HEK293 (cell line): ENCODE results near the gene PRKCZ.
A peak's percentile ranks its signal among the peaks of the same experiment; 100 is the strongest.

Source experiments
- CTCF ChIA-PET: fragments of 350-600 bp; formaldehyde crosslinking; extraction: SDS; loops from one replicate; lab custom pipeline; 2021; ENCODE audit warnings: antibody characterized with exemption; lab: Yijun Ruan, JAX
- POLR2A ChIA-PET: fragments of 300-600 bp; formaldehyde crosslinking; extraction: SDS; loops from one replicate; lab custom pipeline; 2020; ENCODE audit warnings: antibody characterized with exemption, inconsistent platforms; lab: Yijun Ruan, JAX
- H3K27ac ChIP-seq: fragments of 200-500 bp; sonication (Bioruptor generic); 2 replicates; pipeline ENCODE4 v1.5.1; 2014; ENCODE audit warnings: low read depth, low read length, control low read depth, inconsistent platforms; ENCODE audit errors: extremely low read depth
- H3K36me3 ChIP-seq, 2 experiments: fragments of 200-500 bp in 1 of 2; sonication (Bioruptor generic) in 1 of 2; 1 replicate in 1 of 2; 2 replicates in 1 of 2; pipeline ENCODE4 v1.5.1; 2014 to 2017; ENCODE audit warnings: inconsistent platforms in 2 of 2, low read length in 2 of 2; ENCODE audit not compliant: control insufficient read depth in 2 of 2, insufficient read depth in 1 of 2
- H3K4me1 ChIP-seq: fragments of 200-500 bp; sonication (Bioruptor generic); 2 replicates; pipeline ENCODE4 v1.5.1; 2014; ENCODE audit warnings: mild to moderate bottlenecking, low read length, inconsistent platforms; ENCODE audit not compliant: control insufficient read depth, insufficient read depth
- H3K4me3 ChIP-seq: 2 replicates; pipeline ENCODE4 v1.5.1; 2011; ENCODE audit warnings: low read depth, mild to moderate bottlenecking, control low read depth, low read length, moderate library complexity
- H3K9me3 ChIP-seq: fragments of 200-500 bp; sonication (Bioruptor generic); 2 replicates; pipeline ENCODE4 v1.5.1; 2014; ENCODE audit warnings: low read depth, low read length, inconsistent platforms; ENCODE audit not compliant: control insufficient read depth, insufficient read depth
- EGR2 ChIP-seq: fragments of 450-650 bp; formaldehyde crosslinking; IDR thresholded peaks from 2 replicates; pipeline ENCODE4 v1.5.1; 2016; ENCODE audit warnings: low read depth, missing biosample characterization, missing genetic modification characterization
- GLIS1 ChIP-seq: fragments of 450-650 bp; formaldehyde crosslinking; IDR thresholded peaks from 2 replicates; pipeline ENCODE4 v1.5.1; 2016; ENCODE audit warnings: missing biosample characterization, missing genetic modification characterization
- GLIS2 ChIP-seq: fragments of 450-650 bp; formaldehyde crosslinking; IDR thresholded peaks from 2 replicates; pipeline ENCODE4 v1.5.1; 2016; ENCODE audit warnings: missing biosample characterization, missing genetic modification characterization
- KLF8 ChIP-seq: fragments of 450-650 bp; formaldehyde crosslinking; IDR thresholded peaks from 2 replicates; pipeline ENCODE4 v1.5.1; 2016; ENCODE audit warnings: missing biosample characterization, missing genetic modification characterization
- KLF9 ChIP-seq: fragments of 450-650 bp; formaldehyde crosslinking; IDR thresholded peaks from 2 replicates; pipeline ENCODE4 v1.5.1; 2016; ENCODE audit warnings: missing biosample characterization, missing genetic modification characterization, low read depth
- SP2 ChIP-seq: fragments of 450-650 bp; formaldehyde crosslinking; IDR thresholded peaks from 2 replicates; pipeline ENCODE4 v1.5.1; 2016; ENCODE audit warnings: missing biosample characterization, missing genetic modification characterization
- ZIC2 ChIP-seq: fragments of 450-650 bp; formaldehyde crosslinking; IDR thresholded peaks from 2 replicates; pipeline ENCODE4 v1.5.1; 2016; ENCODE audit warnings: missing biosample characterization, missing genetic modification characterization
- ZNF146 ChIP-seq: fragments of 450-650 bp; formaldehyde crosslinking; IDR thresholded peaks from 2 replicates; pipeline ENCODE4 v1.5.1; 2016; ENCODE audit warnings: missing biosample characterization, missing genetic modification characterization
- ZNF169 ChIP-seq: fragments of 450-650 bp; formaldehyde crosslinking; IDR thresholded peaks from 2 replicates; pipeline ENCODE4 v1.5.1; 2016; ENCODE audit warnings: missing biosample characterization, missing genetic modification characterization
- ZNF19 ChIP-seq: fragments of 450-650 bp; formaldehyde crosslinking; IDR thresholded peaks from 2 replicates; pipeline ENCODE4; 2016; ENCODE audit warnings: missing biosample characterization, missing genetic modification characterization, low read depth
- ZNF266 ChIP-seq: fragments of 450-650 bp; formaldehyde crosslinking; IDR thresholded peaks from 2 replicates; pipeline ENCODE4 v1.5.1; 2016; ENCODE audit warnings: missing biosample characterization, missing genetic modification characterization, low read depth
- ZXDB ChIP-seq: fragments of 450-650 bp; formaldehyde crosslinking; IDR thresholded peaks from 2 replicates; pipeline ENCODE4 v1.5.1; 2016; ENCODE audit warnings: missing biosample characterization, missing genetic modification characterization
- TF ChIP-seq, protein P1 (sequence below): fragments of 450-650 bp; formaldehyde crosslinking; IDR thresholded peaks from 2 replicates; pipeline ENCODE4 v1.5.1; 2016; ENCODE audit warnings: missing biosample characterization, missing genetic modification characterization
- TF ChIP-seq, protein P2 (sequence below): fragments of 450-650 bp; formaldehyde crosslinking; IDR thresholded peaks from 2 replicates; pipeline ENCODE4 v1.5.1; 2017; ENCODE audit warnings: missing biosample characterization, missing genetic modification characterization
- TF ChIP-seq, protein P3 (sequence below): fragments of 450-650 bp; formaldehyde crosslinking; IDR thresholded peaks from 2 replicates; pipeline ENCODE4 v1.5.1; 2016; ENCODE audit warnings: missing biosample characterization, missing genetic modification characterization
- TF ChIP-seq, protein P4 (sequence below): fragments of 450-650 bp; formaldehyde crosslinking; IDR thresholded peaks from 2 replicates; pipeline ENCODE4 v1.5.1; 2016; ENCODE audit warnings: missing biosample characterization, missing genetic modification characterization
- TF ChIP-seq, protein P5 (sequence below): fragments of 450-650 bp; formaldehyde crosslinking; IDR thresholded peaks from 2 replicates; pipeline ENCODE4 v1.5.0; 2017; ENCODE audit warnings: missing biosample characterization, missing genetic modification characterization, borderline replicate concordance

The PRKCZ gene

DNA sequence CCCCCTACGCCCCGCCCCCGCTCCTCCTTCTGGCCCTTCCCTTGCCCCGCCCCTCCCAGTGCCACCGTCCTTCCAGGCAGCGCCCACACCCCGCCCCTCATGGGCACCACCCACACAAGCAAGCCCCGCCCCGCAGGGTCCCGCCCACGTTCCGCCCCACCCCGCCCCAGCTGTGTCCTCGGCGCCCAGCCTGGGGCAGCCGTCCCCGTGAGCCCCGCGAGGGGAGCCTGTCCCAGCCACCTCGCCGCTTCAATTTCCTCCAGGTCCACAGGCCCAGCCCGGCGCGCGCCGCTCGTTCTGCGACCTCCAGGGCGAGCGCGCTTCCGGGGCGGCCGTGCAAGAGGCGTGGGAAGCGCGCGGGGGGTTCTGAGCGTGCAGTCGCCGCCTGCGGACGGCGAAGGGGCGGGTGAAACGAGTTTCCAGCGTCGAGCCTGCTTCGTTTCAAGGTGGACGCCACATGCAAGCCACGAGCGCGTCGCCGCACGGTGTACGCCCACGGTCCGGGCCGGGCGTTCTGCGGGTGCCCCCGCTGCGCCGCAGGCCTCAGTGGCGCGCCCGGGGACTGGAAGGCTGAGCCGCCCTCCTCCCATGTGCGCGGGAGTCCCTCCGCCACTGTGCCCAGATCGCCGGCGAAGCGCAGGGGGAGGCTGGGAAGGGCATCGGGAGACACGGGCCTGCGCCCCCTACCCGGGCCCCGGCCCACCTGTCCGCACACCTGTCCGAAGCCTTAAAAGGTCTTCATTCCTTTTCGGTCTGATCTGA is 155.2 kb downstream of the PRKCZ start (continued):
- TF ChIP-seq KLF9 (tag by site-specific recombination) (peak; percentile 82), EGR2 (tag by site-specific recombination) (peak; percentile 55), SP2 (tag by site-specific recombination) (peak; percentile 58)
- TF ChIP-seq, protein P1, sequence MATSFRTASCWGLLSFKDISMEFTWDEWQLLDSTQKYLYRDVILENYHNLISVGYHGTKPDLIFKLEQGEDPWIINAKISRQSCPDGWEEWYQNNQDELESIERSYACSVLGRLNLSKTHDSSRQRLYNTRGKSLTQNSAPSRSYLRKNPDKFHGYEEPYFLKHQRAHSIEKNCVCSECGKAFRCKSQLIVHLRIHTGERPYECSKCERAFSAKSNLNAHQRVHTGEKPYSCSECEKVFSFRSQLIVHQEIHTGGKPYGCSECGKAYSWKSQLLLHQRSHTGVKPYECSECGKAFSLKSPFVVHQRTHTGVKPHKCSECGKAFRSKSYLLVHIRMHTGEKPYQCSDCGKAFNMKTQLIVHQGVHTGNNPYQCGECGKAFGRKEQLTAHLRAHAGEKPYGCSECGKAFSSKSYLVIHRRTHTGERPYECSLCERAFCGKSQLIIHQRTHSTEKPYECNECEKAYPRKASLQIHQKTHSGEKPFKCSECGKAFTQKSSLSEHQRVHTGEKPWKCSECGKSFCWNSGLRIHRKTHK (tag by site-specific recombination) = no peak
- TF ChIP-seq, protein P2, sequence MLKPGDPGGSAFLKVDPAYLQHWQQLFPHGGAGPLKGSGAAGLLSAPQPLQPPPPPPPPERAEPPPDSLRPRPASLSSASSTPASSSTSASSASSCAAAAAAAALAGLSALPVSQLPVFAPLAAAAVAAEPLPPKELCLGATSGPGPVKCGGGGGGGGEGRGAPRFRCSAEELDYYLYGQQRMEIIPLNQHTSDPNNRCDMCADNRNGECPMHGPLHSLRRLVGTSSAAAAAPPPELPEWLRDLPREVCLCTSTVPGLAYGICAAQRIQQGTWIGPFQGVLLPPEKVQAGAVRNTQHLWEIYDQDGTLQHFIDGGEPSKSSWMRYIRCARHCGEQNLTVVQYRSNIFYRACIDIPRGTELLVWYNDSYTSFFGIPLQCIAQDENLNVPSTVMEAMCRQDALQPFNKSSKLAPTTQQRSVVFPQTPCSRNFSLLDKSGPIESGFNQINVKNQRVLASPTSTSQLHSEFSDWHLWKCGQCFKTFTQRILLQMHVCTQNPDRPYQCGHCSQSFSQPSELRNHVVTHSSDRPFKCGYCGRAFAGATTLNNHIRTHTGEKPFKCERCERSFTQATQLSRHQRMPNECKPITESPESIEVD (tag by site-specific recombination) = no peak

DNA sequence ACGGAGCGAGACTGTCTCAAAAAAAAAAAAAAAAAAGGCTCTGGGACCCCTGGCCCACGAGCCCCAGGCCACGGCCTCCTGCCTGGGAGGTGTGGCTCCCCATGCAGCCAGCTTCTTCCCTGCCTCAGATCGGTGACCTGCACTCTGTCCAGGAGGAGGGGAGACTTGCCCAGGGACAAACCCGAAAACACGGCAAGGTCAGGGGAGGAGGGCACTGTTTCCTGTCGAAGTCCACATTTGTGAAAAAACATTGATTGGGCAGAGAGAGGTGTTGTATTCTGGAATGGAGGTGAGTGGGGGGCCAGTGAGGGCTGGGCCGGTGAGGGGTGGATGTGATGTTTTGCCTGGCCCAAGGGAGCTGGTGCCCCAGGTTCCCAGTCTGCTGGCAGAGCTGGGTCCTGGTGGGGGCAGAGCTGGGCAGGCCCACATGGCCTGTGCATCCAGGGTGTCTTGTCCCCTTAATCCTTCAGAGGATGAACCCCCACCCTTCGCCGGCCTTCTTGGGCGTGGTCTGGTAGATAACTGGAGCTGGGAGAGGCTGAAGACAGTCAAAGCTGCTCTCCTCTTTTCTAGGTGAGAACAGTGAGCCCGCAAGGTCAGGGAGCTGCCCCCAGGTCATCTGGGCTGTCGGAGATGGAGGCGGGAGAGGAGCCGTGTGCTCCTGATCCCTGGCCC is 156.7 kb downstream of the PRKCZ start:
- ChIA-PET CTCF (interaction anchor here (0.6 to 0.9 kb wide), 3 partner anchors 12 to 152 kb away, joined by 3 to 4 read pairs (median 3); partner anchors contain the start of gene FAAP20), POLR2A (interaction anchor here (1.4 kb wide), 1 partner anchor 21 kb away, joined by 10 read pairs; no protein-coding TSS in a partner anchor)
- Histone ChIP-seq H3K9me3 (no peaks in the 10 kb centered on the region), H3K4me3 (no peak overlapping the region), H3K4me1 (peaks cover 5% of the 10 kb centered on the region), H3K27ac (no peak overlapping the region), H3K36me3 (no peaks in the 10 kb centered on the region)
- TF ChIP-seq, protein P3, sequence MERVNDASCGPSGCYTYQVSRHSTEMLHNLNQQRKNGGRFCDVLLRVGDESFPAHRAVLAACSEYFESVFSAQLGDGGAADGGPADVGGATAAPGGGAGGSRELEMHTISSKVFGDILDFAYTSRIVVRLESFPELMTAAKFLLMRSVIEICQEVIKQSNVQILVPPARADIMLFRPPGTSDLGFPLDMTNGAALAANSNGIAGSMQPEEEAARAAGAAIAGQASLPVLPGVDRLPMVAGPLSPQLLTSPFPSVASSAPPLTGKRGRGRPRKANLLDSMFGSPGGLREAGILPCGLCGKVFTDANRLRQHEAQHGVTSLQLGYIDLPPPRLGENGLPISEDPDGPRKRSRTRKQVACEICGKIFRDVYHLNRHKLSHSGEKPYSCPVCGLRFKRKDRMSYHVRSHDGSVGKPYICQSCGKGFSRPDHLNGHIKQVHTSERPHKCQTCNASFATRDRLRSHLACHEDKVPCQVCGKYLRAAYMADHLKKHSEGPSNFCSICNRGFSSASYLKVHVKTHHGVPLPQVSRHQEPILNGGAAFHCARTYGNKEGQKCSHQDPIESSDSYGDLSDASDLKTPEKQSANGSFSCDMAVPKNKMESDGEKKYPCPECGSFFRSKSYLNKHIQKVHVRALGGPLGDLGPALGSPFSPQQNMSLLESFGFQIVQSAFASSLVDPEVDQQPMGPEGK (tag by site-specific recombination) = peak; percentile 42; the same call in 1 of the 2 replicates
- TF ChIP-seq KLF8 (tag by site-specific recombination) (0 out of 2 replicates have a peak, but pooled peaks have one; percentile 5), GLIS2 (tag by site-specific recombination) (peak; percentile 15; the same call in 1 of the 2 replicates), GLIS1 (tag by site-specific recombination) (0 out of 2 replicates have a peak, but pooled peaks have one; percentile 11), ZNF19 (no peak)
- TF ChIP-seq, protein P4, sequence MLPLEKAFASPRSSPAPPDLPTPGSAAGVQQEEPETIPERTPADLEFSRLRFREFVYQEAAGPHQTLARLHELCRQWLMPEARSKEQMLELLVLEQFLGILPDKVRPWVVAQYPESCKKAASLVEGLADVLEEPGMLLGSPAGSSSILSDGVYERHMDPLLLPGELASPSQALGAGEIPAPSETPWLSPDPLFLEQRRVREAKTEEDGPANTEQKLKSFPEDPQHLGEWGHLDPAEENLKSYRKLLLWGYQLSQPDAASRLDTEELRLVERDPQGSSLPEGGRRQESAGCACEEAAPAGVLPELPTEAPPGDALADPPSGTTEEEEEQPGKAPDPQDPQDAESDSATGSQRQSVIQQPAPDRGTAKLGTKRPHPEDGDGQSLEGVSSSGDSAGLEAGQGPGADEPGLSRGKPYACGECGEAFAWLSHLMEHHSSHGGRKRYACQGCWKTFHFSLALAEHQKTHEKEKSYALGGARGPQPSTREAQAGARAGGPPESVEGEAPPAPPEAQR = no peak
- TF ChIP-seq, all 188 proteins: peak for 4

DNA sequence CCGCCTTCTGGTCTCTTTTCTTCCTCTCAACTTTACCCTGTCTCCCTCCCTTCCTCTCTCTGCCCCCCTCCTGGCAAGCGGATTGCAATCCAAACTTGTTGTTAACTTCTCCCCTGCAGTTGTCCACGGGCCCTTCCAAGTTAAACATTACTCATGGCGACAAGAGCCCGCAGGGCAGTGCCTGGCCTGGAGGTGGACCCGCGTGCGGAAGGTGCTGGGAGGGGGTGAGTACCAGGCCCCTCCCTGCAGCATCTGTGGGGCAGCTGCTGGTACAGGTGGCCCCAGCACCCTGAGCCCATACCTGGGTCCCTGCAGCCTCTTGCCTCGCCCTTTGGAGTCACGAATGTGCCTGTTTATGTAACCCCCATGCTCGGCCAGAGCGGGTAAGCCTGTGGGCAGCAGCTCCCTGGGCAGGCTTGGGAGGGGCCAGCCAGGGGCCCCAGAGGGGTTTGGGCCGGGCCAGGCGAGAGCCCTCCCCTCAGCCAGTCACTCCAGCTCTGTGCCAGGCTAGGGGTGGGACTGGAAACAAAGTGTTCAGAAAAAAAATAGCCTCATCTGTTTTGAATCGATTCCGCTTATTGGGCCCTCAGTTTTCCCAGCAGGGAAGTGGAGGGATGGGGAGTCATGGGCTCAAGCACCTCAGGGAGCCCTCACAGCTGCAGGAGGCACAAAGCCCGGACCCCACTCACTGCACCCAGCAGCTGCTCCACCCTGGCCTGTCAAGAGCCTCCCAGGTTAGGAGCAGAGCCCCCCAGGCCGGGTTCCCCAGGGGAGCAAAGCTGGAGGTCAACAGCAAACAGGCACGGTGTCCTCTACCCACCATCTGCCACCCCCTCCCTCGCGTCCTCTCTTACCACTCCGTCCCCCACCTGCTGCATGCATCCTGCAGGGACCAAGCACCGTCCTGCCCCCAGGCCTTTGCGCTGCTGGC is 158.4 kb downstream of the PRKCZ start:
- Histone ChIP-seq H3K4me1 (peaks cover 14% of the 10 kb centered on the region), H3K27ac (no peak overlapping the region), H3K36me3 (no peaks in the 10 kb centered on the region), H3K4me3 (no peak overlapping the region), H3K9me3 (no peaks in the 10 kb centered on the region)
- CTCF ChIA-PET = interaction anchor here (1.1 to 1.4 kb wide), 2 partner anchors 12 to 14 kb away, joined by 3 to 4 read pairs; partner anchors contain the start of gene FAAP20
- POLR2A ChIA-PET = interaction anchor here (0.6 to 1.5 kb wide), 3 partner anchors 19 to 26 kb away, joined by 3 to 5 read pairs (median 4); no protein-coding TSS in a partner anchor
- TF ChIP-seq ZNF266 (no peak), ZNF146 (tag by site-specific recombination) (0 out of 2 replicates have a peak, but pooled peaks have one; percentile 2), ZIC2 (tag by site-specific recombination) (peak; percentile 85), ZNF169 (tag by site-specific recombination) (no peak), ZXDB (tag by site-specific recombination) (no peak)
- TF ChIP-seq, protein P5, sequence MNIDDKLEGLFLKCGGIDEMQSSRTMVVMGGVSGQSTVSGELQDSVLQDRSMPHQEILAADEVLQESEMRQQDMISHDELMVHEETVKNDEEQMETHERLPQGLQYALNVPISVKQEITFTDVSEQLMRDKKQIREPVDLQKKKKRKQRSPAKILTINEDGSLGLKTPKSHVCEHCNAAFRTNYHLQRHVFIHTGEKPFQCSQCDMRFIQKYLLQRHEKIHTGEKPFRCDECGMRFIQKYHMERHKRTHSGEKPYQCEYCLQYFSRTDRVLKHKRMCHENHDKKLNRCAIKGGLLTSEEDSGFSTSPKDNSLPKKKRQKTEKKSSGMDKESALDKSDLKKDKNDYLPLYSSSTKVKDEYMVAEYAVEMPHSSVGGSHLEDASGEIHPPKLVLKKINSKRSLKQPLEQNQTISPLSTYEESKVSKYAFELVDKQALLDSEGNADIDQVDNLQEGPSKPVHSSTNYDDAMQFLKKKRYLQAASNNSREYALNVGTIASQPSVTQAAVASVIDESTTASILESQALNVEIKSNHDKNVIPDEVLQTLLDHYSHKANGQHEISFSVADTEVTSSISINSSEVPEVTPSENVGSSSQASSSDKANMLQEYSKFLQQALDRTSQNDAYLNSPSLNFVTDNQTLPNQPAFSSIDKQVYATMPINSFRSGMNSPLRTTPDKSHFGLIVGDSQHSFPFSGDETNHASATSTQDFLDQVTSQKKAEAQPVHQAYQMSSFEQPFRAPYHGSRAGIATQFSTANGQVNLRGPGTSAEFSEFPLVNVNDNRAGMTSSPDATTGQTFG = no peak
- TF ChIP-seq, protein P1 (tag by site-specific recombination) = no peak
